Glomerular visceral epithelial cell (primary cell): ENCODE data around the gene PTPRD.

ENCODE experiments used
- DNase-seq: peaks from one replicate; pipeline ENCODE4 v3.0.0-alpha.2; 2016; ENCODE audit errors: extremely low spot score

Gene PTPRD

GRCh38 chr9:8437876-8438275, 2174.9 kb downstream of the PTPRD start:
- no peak for DNase-seq

- DNase-seq = no peak
Measured at GRCh38 chr9:8437259-8437658, 2175.5 kb downstream of the PTPRD start.

DNA sequence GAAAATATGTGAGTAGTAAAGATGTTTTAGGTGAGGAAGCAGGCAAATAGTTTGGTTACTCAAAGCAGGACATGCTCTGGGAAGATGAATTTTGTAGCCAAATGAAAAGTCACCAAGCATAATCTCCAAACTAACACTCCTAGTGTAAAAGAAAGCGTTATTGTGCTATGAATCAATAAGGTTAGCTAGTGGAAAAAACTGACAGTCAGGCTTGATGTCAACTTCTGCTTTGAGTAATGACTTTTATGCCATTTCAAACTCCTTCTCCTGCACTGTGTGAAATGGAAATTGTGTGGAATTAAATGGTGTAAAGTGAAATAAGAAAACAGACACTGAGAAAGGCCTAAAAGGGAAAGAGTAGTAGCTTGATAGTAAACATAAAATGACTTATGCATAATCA, 2176.0 kb downstream of the PTPRD start:
- no peak for DNase-seq

DNA sequence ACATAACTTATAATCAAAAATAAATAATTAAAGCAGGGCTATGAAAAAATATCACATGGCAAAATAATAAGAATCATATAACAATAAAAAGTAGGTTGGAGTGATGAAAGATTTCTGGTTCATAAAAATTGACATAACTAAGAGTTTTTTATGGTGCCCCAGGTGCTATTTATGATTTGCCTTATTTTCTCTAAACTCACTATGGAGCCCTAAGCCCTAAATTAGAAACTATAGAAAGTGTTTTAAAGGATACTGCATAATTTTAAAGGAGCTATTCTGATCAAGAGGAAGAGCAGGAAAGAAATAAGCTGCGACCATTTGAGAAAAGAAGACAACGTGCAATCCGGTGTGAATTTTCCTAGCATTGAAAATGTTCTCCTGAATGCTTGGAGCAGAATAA, 2178.2 kb downstream of the PTPRD start:
- DNase-seq = no peak

- DNase-seq = no peak
Measured at GRCh38 chr9:8432224-8432623, 2180.6 kb downstream of the PTPRD start.

DNA sequence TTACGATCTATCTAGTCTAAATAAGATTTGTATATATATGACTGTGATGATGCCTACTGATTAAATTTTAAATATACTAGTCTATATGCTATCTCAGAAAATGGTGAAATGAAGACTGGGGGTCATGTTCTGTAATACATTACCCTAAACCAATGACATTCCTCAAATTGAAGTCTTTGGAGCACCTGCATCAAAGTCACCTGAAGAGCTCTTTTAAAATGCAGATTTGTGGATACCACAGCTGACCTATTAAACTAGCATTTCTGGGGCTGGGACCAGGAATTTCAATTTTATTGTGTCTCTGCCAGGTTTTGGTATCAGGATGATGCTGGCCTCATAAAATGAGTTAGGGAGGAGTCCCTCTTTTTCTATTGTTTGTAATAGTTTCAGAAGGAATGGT, 2181.3 kb downstream of the PTPRD start:
- no peak for DNase-seq

GRCh38 chr9:8430945-8431344, 2181.9 kb downstream of the PTPRD start:
- DNase-seq = no peak

- DNase-seq = no peak
Measured at GRCh38 chr9:8429768-8430167, 2183.0 kb downstream of the PTPRD start.

DNA sequence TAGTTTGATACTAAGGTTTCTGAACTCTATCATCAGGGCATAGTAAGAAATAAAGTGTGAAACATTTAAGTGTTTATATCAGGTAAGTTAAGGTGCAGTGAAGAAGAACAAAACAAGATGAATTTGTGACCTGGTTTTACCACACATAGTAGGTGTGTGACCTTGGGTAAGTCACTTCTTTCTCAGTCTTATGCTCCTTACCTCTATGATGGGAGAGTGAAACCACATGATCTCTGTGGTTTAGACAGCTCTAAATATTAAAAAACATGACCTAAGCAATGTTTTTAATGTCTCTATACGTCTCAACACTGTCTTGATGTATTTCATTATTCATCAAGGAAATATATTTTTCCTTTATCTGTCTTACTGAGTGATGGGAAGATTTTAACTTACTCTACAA, 2183.6 kb downstream of the PTPRD start:
- DNase-seq = no peak

DNA sequence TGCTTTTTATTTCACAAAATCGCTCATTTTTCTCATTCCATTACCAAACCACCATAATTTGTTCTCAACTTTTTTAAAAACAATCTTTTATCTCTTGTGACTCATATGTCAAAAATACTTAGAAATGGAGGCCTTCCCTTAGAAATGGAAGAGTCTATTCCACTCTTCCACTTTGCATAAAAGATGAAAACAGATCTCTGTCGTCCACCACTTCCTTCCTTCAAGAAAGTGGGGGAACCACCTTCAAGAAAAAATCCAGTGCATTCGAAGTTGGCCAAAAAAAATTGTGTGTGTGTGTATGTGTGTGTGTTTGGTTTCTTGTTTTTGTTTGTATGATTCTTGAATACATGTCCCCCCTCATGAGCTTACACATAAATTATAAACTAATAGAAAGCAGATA, 2184.4 kb downstream of the PTPRD start:
- DNase-seq = no peak

DNA sequence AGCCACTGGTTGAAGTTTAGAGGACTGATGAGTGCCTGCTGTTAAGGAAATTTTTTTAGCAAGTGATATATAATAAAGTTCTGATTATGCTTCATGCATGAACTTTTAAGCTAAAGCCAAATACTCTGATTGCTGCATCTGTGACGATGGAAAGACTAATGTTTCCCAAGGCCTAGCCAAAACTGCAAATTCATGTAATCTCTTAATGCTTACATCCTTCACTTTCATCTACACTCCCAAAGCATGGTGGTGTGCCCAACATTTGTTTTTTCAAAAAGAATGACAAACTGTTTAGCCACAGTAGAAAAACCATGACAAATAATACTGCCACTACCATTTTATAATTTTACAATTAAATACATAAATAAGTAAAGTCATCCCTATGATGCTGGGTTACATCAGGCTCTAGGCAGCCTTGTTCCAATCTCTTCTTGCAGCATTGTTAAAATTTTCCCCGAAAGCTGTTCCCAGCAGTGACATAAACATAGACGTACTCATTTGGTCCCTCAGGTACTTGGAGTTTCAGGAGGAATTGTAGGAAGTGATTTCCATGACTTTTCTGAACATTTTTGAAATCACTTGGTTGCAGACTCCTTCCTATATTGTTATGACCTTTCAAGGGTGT, 2187.9 kb downstream of the PTPRD start:
- DNase-seq = no peak

GRCh38 chr9:8420416-8420815, 2192.4 kb downstream of the PTPRD start:
- DNase-seq = no peak

GRCh38 chr9:8419596-8420275, 2193.1 kb downstream of the PTPRD start:
- DNase-seq = peak; percentile 1

DNA sequence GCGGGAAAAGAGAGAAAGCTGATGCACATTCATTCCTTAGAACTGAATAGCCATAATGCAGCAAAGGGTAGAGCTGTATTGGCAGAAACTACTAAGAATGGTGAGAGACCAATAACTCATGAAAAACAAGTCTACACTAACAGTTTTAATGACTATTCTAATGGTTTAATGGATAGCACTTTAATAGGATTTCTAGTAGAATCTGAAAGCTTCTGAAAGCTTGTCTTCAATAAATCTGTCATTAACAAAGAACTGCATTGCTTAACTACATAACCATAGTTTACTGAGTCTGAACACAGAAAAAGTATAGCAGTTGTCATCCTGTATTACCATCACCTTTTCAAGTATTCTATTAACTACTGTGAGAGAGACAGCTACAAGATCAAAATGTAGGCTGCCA, 2195.5 kb downstream of the PTPRD start:
- DNase-seq = no peak

GRCh38 chr9:8412327-8412726, 2200.5 kb downstream of the PTPRD start:
- no peak for DNase-seq

GRCh38 chr9:8408575-8409190, 2204.1 kb downstream of the PTPRD start:
- no peak for DNase-seq

GRCh38 chr9:8401961-8402705, 2210.7 kb downstream of the PTPRD start:
- DNase-seq = no peak

GRCh38 chr9:8400378-8400777, 2212.4 kb downstream of the PTPRD start:
- no peak for DNase-seq

GRCh38 chr9:8395022-8395421, 2217.8 kb downstream of the PTPRD start:
- DNase-seq = no peak

GRCh38 chr9:8394341-8394740, 2218.5 kb downstream of the PTPRD start:
- no peak for DNase-seq

DNA sequence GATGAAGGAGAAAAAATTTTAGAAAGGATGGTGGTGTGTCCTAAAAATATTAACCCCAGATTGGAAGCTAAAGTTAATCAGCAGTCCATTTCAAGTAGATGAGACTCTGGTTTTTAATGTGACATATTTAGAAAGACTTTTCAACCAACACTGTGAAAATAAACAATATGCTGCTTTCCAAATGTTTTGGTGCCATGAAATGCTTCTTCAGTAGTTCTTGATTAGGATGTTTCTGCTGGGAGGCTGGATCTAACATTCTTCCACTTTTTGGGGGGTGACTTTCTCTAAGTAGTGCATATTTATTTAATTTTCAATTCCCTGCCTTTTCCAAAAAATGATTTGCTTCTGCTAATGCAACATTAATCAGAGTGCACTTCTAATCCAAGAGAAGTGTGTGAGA, 2219.9 kb downstream of the PTPRD start:
- DNase-seq = no peak

DNA sequence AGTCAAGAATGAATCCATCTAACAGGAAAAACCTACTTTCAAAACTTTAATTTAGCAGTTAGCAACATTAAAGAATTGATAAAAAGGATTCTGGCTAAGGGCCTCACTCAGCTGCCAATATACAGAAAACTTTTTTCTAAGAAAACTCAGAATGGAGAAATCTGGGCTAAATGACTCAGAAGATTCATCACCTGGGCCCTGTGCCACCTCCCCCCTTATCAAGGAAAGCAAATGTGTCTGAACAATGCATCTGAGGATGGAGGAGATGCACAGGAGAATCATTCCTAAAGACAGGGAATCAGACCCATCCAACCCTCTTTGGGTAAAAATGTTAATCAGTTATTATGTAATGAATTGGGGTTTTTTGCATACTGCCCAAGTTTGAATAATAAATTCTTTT, 2221.2 kb downstream of the PTPRD start:
- no peak for DNase-seq

DNA sequence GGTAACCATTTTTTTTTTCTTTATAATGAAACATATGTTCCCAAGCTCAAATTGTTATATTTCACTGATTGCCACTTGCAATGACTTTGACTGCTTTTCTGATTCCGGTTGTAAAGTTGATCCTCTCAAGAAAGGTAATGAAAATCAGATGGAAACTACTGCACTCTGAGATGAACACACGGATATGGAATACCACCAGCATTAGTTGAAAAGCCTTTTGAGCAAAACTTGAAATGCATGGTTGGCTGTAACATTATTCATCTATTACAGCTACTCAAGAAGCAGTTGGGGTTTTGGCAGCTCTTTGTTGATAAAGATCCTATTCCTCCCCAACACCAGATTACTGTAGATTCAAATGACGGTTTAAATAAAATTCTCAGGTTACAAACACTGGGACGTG, 2221.7 kb downstream of the PTPRD start:
- no peak for DNase-seq
